WTC11 (cell line): ENCODE measurements around the gene IL18R1.

Experiments used
- ATF1 ChIP-seq: sonication (generic); formaldehyde crosslinking; IDR thresholded peaks from 2 replicates; pipeline ENCODE4 v1.8.1; 2023; ENCODE audit warnings: mild to moderate bottlenecking, moderate library complexity, missing genetic modification reagents
- ATF3 ChIP-seq: sonication (generic); formaldehyde crosslinking; conservative IDR thresholded peaks from 2 replicates; pipeline ENCODE4 v1.8.1; 2022; ENCODE audit warnings: mild to moderate bottlenecking, missing genetic modification reagents
- ATF6 ChIP-seq: sonication (generic); formaldehyde crosslinking; IDR thresholded peaks from 2 replicates; pipeline ENCODE4 v1.8.1; 2023; ENCODE audit warnings: mild to moderate bottlenecking, missing genetic modification reagents
- CBFB ChIP-seq: sonication (generic); formaldehyde crosslinking; IDR thresholded peaks from 2 replicates; pipeline ENCODE4 v1.8.1; 2022; ENCODE audit warnings: mild to moderate bottlenecking, low read depth, missing genetic modification reagents
- CTCF ChIP-seq: fragments of 200-600 bp; IDR thresholded peaks from 2 replicates; pipeline ENCODE4 v1.8.0; 2022; ENCODE audit warnings: antibody characterized with exemption
- MAX ChIP-seq: sonication (generic); formaldehyde crosslinking; IDR thresholded peaks from 2 replicates; pipeline ENCODE4 v1.8.0; 2022; ENCODE audit warnings: mild to moderate bottlenecking, missing genetic modification reagents
- PREB ChIP-seq: sonication (generic); formaldehyde crosslinking; IDR thresholded peaks from 2 replicates; pipeline ENCODE4 v1.8.1; 2022; ENCODE audit warnings: mild to moderate bottlenecking, missing genetic modification reagents, moderate library complexity, borderline replicate concordance
- SP1 ChIP-seq: sonication (generic); formaldehyde crosslinking; conservative IDR thresholded peaks from 2 replicates; pipeline ENCODE4 v1.8.1; 2022; ENCODE audit warnings: missing genetic modification reagents
- TCF7 ChIP-seq: sonication (generic); formaldehyde crosslinking; IDR thresholded peaks from 2 replicates; pipeline ENCODE4 v1.8.0; 2022; ENCODE audit warnings: mild to moderate bottlenecking, low read depth, missing genetic modification reagents, moderate library complexity
- ZBTB43 ChIP-seq: sonication (generic); formaldehyde crosslinking; IDR thresholded peaks from 2 replicates; pipeline ENCODE4 v1.8.1; 2023; ENCODE audit warnings: mild to moderate bottlenecking, missing genetic modification reagents
- ZMAT4 ChIP-seq: fragments of 250-450 bp; sonication (Bioruptor Pico); IDR thresholded peaks from 2 replicates; pipeline ENCODE4 v1.9.0; 2021; ENCODE audit warnings: mild to moderate bottlenecking
- ZNF232 ChIP-seq: sonication (generic); formaldehyde crosslinking; IDR thresholded peaks from 2 replicates; pipeline ENCODE4 v1.8.0; 2022; ENCODE audit warnings: mild to moderate bottlenecking, missing genetic modification reagents
- ZNF263 ChIP-seq: sonication (generic); formaldehyde crosslinking; IDR thresholded peaks from 2 replicates; pipeline ENCODE4 v1.8.1; 2022; ENCODE audit warnings: low read depth, mild to moderate bottlenecking, moderate library complexity, missing genetic modification reagents
- ZNF671 ChIP-seq: fragments of 250-450 bp; sonication (Bioruptor Pico); IDR thresholded peaks from 2 replicates; pipeline ENCODE4 v1.8.0; 2021; ENCODE audit warnings: mild to moderate bottlenecking

- TF ChIP-seq TCF7 (no peak), CTCF (no peak), ZNF671 (CRISPR knock-in tag) (no peak), ZNF263 (CRISPR knock-in tag) (no peak), ZMAT4 (CRISPR knock-in tag) (no peak), PREB (CRISPR knock-in tag) (no peak), ZBTB43 (CRISPR knock-in tag) (no peak), CBFB (CRISPR knock-in tag) (no peak), SP1 (CRISPR knock-in tag) (no peak), ATF6 (CRISPR knock-in tag) (no peak), MAX (CRISPR knock-in tag) (no peak), ATF3 (CRISPR knock-in tag) (no peak), ZNF232 (CRISPR knock-in tag) (no peak), ATF1 (CRISPR knock-in tag) (no peak)
These were observed 37.3 kb downstream of the IL18R1 start for GRCh38 chr2:102392942-102393341.
